ENCODE data around the gene CNTFR.
A peak's percentile ranks its signal among the peaks of the same experiment; 100 is the strongest.

Gene CNTFR

DNA sequence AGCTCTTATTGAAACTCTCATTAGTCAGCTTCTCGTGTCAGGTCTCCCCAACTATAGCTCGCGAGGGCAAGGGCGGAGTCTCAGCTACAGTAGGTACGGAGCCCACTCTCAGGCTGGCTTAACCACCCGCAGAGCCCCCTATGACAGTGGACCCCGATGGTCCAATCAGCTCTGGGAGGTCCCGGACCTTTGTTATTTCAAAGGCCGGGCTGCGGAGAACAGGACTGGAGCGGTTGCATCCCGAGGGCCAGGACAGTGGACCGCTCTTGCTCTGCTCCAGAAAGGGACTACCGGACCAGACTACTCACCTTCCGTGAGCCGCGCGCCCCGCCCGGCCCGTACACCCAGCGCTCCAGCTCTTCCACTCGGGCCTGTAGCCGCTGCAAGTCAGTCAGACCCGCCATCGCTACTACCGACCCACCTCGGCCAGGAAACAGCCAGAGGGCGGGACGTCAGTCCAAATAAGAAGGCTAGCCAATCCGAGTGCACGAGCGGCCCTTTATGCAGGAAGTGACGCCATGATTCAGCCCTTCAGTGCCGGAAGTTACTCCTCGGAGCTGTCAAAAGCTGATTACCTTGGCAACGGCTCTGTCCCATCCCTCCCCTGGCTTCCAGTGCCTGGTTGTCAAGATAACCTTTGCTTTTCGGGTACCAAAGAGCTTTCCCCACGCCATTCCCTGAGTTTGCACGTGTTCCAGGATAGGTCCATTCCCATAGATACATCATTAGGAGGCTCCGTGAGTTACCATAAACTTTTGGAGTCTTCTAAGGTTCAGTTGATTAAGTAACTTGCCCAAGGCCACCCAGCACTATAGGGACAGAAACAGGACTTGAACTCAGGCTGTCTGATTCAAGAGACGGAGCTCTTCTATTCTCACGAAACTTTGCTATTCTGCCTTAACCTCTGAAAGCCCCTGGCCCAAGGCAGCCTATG is 30.8 kb upstream of the CNTFR start, which contains the start of gene DCTN3:
TSS of gene DCTN3 (minus strand) at position 435 of the 934 bp plus-strand sequence. CDS start at position 404, 31 bp downstream.
- DNase-seq (ENCODE audit: low read depth): peak; percentile 92

DNA sequence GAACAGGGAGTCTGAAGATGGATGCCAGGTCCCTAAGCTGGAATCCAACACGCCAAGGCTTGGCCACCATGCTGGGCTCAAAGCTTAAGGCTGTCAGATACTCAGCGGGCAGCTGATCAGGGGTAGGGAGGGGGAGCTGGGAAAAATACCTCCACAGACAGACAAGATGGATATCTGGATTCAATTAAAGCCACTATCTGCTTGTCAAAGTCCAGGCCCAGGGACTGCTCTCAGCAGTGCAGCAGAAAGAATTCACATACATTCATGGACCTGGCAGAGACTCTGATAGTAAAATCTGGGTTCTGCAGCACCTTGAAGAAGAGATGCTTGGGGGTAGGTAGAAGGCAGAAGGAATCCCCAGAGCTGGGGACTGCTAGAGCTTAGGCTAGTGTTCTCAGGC is 25.6 kb upstream of the CNTFR start:
- DNase-seq (ENCODE audit: low read depth): no peak

DNA sequence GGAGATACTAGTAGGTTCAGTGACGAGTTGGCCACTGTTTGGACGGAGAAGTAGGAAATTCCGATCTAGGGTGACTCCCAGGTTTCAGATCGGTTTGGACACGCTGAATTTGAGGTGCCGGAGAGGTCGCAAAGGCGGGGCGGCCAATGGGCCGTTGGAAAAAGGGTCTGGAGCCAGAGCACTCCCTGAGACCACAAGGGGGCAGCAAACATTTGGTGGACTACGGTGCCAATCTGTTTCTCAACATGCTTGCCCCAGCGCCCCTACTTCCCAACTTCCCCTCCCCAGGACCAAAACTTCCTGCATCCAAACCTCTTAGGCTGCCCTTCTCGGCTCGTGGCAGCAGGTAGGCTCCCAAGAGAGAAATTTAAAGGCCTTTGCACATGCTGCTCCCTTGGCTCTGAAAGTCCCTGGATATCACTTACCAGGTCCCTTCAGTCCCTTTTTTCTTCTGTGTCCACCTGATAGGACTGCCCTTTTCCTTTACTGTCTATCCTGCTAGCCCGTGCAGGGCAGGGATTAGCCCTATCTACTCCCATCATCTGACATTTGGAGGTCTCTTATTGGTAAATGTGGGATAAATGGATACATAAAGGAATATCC is 23.4 kb upstream of the CNTFR start:
- peak; percentile 61 for DNase-seq (ENCODE audit: low read depth)

DNA sequence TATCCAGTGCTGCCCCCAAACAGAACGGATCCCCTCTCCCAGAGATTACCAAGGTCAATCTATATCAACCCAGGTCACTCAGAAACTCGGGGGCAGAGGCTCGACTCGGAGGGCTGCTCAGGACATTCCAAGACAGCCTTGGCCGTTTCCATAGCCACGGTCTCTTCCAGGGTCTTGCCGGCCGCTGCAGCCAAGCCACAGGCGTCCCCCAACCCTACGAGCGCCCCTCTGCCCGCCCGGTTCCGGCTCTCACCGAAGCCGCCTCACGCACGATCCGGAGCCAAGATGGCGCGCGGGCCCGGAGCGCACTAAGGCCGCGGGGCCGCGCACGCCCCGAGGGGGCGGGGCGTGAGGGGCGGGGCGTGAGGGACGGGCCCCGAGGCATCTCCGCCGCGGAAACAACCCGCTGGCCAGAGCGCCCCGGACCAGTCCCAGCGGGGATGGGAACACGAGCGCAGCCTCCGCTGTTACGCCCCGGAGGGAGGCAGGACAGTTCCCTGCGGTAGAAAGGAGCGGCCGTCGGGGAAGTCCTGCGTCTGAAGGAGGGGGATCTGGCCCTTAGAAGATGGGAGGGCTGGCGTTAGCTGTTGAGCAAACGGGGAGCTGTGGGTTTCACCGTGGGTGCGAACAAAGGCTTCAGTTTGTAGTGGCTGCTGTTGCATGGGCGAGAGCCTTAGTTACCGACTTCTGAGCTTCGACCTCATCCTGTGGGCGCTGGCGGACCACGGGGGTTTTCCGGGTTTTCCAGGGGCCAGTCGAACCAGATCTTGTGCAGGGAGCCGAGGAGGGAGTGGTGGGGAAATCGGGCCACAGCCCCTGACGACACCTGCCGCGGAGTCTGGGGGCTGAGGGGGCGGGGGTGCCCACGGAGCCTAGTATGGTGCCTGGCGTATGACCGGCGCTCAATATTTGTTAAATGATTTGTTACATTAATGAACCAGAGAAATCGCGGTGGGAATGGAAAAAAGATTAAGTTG is 22.6 kb upstream of the CNTFR start, which contains the start of gene RPP25L:
TSS of gene RPP25L (minus strand) at position 287 of the 977 bp plus-strand sequence. CDS start 801 bp downstream, outside the sequence.
- peak; percentile 83 for DNase-seq (ENCODE audit: low read depth)

DNA sequence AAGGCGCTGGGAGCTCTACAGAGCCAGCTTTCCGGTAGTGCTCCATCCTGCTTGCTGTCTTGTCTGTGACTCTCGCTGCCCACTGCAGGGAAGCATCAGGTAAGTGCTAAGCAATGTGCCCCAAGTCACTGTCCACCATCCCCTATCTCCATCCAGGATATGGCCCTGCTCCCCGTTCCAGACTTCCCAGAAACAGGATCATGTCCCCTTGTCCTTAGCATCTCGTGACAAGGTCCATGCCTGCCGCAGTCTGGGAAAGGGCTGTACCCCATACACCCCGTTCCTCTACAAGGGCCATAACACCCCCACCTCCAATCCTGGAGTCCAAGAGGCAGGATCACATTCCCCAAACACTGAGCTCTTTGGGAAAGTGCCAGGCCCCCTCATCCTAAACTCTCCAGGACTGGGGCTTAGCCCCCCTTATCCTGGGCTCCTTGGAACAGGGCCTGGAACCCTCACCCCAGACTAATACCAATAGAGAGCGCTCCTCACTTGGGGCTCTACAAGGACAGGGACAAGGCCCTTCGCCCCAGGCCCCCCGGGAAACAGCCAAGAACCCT is 21.8 kb upstream of the CNTFR start:
- no peak for DNase-seq (ENCODE audit: low read depth)

DNA sequence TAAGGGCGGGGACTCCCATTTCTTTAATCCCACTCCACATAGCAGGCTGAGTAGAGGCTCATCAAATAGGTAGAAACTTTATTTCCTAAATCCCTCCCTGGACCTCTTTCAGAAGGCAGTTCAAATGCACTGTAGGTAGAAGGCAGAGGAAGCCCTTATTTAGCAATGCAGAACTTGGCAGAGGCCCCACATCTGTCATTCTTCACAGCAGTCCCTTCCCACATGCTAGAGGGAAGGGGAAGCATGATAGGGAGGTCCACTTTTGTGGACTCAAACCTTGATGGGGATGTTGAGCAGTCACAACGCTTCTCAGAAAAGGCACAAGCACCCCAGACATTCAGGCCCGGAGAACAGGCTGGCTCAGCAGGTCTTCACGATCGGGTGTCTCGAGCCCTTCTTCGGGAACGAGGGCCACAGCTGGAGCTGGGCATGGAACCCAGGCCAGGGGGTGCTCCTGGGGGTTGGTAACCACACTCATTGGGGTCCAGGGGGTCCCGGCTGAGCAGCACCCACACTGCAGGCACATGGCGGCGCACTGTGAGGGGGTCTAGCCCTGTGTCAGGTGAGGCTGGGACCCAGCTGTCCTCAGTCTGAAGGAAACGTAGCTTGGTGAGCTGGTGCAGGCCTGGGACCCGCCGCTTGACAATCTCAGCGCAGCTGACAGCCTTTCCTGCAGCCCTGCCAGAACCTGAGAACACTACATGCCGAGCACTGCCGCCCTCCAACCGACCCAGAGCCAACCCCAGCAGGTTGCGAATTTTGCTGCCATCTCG is 21.1 kb upstream of the CNTFR start:
- DNase-seq (ENCODE audit: low read depth): no peak

DNA sequence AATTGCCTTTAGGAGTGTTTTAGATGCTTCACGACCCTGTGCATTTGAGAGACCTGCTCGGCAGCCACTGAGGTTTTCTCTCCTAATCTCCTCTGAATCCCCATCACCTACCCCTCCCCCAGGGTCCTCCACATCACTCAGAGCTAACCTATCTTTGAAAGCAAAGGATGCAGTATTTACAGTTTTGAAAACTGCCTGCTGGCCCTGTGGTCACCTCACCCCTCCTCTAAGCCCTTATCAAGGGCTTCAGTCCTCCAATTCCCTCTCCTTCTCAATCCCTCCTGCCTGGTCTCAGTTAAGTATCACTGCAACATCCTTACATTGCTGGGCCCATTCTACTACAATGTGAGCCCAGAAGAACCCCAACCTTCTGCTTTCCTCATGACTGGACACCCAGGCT is 17.8 kb upstream of the CNTFR start:
- no peak for DNase-seq (ENCODE audit: low read depth)

DNA sequence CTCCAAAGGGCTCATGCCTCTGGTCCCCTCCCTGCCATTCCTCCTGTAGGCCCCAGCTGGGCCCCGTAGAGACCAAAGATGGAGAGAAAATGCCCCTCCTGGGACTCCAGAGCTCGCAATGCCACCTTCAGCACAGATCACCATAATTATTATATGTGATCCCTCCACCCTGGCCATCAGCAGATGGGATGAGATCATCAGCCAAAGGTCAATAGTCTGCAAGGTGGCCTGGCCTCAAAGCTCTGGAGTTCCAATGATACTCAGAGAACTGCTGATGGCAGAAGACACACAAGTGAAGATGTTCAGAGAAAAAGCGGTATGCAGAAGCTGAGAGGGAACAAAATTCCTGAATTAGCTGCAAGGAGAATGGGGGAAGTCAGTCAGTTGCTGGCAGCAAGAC is 17.4 kb upstream of the CNTFR start:
- DNase-seq (ENCODE audit: low read depth): no peak

DNA sequence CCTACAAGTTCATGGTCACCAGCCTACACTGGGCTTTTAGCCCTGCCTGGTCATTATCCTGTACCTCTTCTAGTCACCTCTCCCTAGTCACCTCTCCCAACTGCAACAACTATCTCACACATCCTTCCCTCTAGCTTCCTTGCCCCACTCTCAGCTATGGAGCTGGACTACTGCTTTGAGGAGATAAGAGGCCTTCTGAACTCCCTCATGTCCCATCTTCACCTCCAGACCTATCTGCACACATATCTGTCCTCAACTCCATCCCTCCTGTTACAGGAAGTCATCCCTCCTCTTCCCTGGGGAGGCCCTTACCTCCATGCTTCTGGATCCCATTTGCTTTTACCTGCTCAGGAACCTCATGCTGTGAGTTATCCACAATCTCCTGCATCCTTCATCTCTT is 16.7 kb upstream of the CNTFR start:
- DNase-seq (ENCODE audit: low read depth): no peak

DNA sequence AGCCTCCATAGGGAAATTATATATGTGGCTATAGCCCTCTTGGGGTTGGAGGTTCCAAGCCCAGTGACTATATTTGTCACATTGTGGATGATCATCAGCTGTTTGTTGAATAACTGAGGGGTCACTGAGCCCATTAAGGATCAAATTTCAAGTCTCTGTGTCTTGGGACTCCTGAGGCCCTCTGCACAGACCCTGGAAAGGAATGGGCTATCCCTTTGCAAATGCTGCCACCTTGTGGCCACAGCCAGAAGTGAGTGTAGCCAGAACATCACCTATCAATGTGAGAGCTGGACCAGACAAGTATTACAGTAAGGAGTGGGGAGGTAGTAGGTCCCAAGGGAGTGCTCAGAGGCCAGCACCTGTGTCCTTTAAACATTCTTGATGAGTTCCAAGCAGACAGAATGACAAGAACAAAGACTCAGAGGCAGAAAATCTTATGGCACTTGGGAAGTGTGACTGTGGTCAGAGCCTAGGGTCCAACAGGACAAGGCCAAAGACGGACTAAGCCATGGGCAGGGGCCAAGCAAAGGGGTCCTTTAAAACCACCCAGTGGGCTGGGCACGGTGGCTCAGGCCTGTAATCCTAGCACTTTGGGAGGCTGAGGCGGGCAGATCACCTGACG is 14.2 kb upstream of the CNTFR start:
- DNase-seq (ENCODE audit: low read depth): peak; percentile 41

DNA sequence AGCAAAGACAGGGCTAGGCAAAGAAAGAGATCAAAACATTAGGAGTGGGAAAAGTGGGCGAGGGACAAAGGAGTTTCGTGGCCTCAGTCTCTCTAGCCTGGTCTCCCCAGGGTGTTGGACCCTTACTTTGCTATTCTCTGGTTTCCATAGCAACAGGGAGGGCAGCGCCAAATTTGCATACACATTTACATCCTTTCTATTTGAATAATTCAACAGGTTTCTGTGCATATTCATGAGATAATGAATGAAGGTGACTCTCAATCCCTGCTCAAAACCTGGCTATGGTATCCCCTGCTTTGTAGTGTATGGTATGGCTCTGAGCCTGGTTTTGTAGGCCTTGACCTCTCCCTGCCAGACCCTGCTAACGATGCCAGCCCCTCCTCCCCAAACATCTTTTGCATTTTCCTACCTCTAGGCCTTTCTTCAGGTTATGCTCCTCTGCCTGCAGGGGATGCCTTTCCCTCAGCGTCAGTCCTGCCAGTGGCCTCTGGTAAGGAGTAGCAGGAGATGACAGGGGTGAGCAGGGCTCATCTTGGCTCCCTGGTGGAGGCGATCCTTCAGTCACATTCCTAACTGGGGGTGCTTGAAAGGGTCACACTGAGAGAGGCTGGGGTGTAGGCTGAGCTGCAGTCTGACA is 12.5 kb upstream of the CNTFR start:
- DNase-seq (ENCODE audit: low read depth): no peak

DNA sequence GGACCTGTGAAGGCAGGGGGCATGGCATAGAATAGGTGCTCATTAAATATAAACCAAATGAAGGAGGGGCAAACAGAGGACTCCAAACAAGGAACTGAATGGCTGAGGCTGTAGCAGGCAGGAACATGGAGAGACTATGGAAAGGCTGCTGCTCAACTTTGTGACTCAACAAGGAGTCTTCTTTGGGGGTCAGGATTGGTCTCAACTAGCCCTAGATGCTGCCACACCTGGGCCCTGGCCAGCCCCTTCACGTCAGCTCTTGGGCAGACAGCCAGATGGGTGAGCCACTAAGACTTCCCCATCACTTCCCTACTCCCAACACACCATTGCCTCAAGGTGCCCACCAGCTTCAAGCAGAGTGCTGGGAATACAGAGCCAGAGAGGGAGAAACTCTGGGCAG is 11.4 kb upstream of the CNTFR start:
- DNase-seq (ENCODE audit: low read depth): no peak

DNA sequence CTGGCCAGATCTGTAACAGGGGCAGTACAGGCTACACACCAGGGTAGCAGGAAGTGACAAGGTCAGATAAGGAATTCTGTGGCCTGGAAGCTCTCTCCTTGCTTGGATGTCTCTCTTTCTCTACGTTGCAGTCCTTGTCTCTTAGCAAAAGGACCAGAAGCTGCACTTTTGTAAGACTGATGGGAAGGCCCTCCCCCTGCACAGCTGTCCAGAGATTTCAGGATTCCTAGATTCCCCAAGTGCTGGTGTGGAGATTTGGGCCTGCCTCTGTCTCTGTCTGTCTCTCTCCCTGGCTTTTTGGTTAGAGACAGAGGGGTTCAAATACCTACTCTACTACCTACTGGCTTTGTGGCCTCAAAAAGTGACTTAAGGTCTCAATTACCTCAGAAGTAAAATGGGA is 10.0 kb upstream of the CNTFR start:
- DNase-seq (ENCODE audit: low read depth): no peak

DNA sequence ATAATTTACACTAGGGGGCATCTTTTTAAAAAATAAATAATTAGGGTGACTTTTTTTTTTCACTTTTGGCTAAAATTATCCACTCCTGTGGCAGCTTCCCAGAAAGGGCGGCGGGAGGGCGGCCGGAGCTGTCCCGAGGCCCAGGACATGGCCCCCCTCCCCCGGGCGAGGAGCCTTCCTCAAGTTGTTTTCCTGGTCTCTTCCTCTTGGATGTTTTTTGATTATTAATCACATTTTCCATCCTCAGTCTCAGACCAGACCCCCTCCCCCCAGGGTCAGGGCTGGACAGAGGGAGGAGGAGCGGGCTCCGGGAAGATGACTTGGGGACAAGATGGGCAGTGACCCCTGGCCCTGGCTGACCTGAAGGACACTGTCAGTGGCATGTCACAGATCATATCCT is 4.7 kb upstream of the CNTFR start:
- DNase-seq (ENCODE audit: low read depth): no peak

DNA sequence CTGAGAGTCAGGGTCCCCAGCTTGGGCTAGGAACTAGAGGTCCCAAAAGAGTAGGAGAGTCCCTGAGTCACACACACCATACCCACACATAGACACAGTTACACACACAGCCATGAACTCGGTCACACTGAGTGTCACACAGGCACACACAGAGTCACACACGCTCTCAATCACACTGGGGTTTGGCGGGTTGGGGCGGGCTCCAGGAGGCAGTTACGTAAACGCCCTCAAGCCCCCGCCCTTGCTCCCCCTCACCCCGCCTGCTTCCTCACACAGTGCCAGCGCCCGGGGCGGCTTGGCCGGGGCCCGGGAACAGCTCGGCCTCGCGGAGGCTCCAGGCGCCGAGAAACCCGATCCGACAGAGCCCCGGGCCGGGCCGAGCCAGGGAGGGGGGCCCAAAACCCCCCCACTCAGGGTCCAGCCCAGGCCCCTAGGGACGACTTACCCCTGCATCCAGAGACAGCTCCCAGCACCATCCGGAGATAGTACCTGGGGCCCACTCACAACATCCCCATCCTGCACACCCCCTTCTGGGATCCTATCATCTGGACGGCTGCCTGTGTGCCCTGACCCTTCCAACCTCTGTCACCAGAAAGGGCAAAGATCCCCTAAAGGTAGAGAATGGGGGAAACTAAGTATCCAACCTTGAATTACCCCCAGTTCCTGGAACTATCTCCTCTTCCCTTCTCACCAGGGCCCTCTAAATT is 3.5 kb upstream of the CNTFR start:
- DNase-seq (ENCODE audit: low read depth): peak; percentile 30

DNA sequence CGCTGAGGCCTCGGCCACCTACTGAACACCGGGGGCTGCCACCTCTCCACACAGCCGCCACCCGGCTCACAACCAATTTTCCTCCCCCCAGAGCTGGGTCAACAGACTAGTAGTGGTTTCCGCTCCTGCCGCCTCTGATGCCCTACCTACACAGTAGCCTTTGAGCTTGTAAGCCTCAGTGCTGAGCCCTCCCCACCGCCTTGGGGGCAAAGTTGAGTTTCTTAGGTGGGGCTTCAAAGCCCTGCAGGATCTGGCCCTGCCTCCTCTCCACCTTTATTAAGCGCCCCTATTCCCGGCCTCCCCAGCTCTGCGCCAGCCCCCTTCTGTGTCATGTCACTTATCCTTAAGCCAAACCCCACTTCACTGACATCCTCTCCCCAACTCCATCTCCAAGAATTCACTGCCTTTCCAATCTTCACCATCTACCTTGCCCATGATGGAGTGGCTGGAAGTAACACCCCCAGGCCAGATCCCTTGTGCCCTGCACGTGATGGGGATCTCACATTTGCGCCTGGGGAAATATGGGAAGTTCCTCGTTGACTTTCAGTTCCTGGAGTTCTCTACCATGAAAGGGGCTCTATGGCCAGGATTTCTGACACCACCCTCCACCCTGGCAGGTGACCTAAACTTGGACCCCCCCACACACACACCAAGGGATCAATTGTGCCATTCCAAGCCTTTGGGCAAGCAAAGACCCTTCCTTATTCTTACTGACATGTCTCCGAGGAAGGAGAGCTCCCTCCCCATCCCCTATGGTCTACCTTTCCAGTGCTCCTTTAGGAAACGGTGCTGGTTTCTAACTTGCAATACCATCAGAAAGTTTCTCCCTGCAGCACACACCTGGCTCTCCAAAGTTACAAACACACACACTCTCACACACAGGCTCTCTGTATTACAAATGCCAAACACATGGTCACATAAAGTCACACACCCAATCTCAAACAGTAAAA is 2.7 kb upstream of the CNTFR start:
- DNase-seq (ENCODE audit: low read depth): no peak

DNA sequence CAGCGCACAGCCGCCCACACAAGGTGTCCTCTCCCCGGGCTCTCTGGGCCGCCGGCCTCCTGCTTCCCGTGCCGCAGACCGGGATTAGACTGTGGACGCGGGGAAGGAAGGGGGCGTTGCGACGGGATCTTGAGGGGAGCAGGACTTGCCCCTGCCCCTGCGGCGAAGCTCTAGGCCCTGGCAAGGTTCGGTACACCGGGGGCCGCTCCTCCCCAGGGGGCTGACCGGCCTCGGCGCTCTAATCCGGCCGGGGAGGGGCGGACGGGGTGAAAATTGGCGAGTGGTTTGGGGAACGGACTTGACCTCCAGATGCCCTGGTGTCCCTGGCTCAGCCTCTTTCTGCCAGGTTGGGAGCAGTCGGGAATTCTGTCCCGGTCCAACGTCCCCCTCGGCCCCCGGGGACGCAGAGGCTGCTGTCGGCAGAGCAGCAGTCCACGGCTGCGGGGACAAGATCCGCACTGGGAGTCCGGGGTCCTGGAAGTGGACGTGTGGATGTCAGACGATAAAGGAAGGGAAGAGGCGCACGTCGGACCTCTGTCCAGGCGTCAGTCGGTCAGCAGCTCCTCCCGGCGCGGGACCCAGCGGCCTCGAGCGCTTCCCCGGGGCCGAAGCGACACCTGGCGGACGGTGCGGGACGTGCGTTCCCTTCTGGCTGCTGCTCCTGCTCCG is 1.9 kb upstream of the CNTFR start:
- peak; percentile 61 for DNase-seq (ENCODE audit: low read depth)

All from fibroblast of gingiva (primary cell).